ENCODE data around the gene MINK1.

Gene MINK1

DNA sequence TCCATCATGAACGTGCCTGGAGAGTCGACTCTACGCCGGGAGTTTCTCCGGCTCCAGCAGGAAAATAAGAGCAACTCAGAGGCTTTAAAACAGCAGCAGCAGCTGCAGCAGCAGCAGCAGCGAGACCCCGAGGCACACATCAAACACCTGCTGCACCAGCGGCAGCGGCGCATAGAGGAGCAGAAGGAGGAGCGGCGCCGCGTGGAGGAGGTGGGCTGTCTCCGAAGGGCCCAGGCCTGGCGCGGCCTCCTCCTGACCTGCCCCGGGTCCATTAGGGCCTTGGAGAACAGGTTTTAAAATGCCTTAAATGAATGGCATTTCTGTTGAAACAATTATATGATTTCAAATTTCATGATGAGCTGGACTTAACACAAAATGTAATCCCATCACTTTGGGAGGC is 54.4 kb downstream of the MINK1 start:
- H3K27ac Mint-ChIP-seq: peak overlapping the region; percentile 14
- H3K9me3 Mint-ChIP-seq: no peaks in the 10 kb centered on the region
- H3K4me3 Mint-ChIP-seq: no peak overlapping the region
- DNase-seq (no peak), ATAC-seq (replicated peaks) (no peak)
- H3K36me3 Mint-ChIP-seq: peaks cover 43 to 68% of the 10 kb centered on the region in 2 donors
- H3K4me1 Mint-ChIP-seq: peaks cover 0 to 5% of the 10 kb centered on the region in 2 donors
- no peaks in the 10 kb centered on the region for H3K27me3 Mint-ChIP-seq

DNA sequence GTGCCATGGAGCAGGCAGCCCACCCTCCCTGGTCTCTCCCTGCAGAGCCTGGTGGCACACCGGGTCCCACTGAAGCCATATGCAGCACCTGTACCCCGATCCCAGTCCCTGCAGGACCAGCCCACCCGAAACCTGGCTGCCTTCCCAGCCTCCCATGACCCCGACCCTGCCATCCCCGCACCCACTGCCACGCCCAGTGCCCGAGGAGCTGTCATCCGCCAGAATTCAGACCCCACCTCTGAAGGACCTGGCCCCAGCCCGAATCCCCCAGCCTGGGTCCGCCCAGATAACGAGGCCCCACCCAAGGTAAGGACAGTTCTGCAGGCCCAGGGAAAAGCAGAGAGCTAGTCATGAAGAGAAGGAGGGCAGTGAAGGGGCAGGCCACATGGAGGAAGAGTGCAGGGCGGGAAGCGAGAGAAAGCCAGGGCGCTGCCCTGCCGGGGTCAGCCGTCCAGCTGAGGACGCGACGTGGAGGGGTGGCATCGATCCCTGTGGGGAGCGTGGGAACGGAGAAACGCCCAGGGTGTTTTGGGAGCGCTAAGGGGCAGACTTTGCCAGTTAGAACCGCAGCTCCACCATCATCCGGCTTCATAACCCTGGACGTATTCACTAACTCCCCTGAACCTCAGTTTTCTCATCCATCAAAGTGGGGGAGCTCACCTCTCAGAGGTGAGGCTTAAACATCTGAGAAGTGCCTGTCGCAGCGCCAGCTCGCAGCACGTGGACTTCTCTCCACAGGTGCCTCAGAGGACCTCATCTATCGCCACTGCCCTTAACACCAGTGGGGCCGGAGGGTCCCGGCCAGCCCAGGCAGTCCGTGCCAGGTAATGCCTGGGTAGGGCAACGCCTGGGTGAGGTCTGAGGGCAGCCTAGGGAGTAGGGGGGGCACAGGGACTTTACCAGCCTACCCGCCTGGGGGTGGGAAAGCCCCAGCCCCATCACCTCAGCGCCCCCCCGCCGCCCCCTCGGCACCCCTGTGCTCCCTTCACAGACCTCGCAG is 58.6 kb downstream of the MINK1 start:
- H3K4me1 Mint-ChIP-seq: peaks cover 0 to 8% of the 10 kb centered on the region in 2 donors
- H3K27me3 Mint-ChIP-seq: no peaks in the 10 kb centered on the region
- H3K36me3 Mint-ChIP-seq: peaks cover 69 to 76% of the 10 kb centered on the region in 2 donors
- ATAC-seq (replicated peaks) (no peak), DNase-seq (no peak)
- H3K27ac Mint-ChIP-seq: peak overlapping the region; percentile 51
- no peak overlapping the region for H3K4me3 Mint-ChIP-seq
- no peaks in the 10 kb centered on the region for H3K9me3 Mint-ChIP-seq

DNA sequence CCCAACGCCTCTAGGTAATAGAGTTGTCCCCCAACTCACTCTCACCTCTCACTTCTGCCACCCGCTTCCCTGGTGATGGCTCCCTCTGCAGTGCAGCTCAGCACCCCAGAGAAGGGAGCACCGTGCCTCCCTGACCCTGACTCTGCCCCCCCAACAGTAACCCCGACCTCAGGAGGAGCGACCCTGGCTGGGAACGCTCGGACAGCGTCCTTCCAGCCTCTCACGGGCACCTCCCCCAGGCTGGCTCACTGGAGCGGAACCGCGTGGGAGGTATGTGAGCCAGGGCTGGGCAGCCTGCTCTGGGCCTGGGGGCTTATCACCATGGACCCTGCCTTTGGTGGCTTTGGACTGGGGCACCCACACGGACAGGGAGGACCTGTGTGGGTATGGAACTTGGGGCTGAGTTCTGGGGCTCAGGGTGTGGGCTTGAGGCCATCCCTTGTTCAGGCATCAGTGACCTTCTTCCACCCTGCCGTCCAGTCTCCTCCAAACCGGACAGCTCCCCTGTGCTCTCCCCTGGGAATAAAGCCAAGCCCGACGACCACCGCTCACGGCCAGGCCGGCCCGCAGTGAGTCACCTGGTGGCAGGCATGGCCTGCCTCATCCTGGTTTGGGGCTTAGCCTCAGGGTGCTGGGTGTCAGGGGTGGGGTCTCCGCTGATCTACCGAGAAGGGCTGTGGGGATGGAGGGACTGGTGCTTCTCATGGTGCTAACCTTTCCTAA is 59.5 kb downstream of the MINK1 start:
- ATAC-seq (replicated peaks): no peak
- H3K36me3 Mint-ChIP-seq: peaks cover 76% of the 10 kb centered on the region in 2 donors

DNA sequence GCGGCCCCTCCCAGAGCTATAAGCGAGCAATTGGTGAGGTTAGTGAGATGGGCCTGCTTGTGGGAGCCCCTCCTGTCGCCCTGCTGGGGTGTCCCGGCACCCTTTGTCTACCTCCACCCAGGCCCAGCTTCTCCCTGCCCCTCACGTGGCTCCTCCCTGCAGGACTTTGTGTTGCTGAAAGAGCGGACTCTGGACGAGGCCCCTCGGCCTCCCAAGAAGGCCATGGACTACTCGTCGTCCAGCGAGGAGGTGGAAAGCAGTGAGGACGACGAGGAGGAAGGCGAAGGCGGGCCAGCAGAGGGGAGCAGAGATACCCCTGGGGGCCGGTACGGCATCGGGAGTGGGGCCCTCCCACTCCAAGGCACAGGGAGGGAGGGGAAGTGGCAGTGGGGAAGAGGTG is 60.1 kb downstream of the MINK1 start:
- DNase-seq: no peak
- H3K4me3 Mint-ChIP-seq: no peak overlapping the region
- peaks cover 76 to 77% of the 10 kb centered on the region in 2 donors for H3K36me3 Mint-ChIP-seq
- H3K9me3 Mint-ChIP-seq: no peaks in the 10 kb centered on the region
- peaks cover under 1 to 5% of the 10 kb centered on the region in 2 donors for H3K27me3 Mint-ChIP-seq
- H3K27ac Mint-ChIP-seq: no peak overlapping the region
- no peak for ATAC-seq (replicated peaks)
- H3K4me1 Mint-ChIP-seq: peaks cover 3 to 8% of the 10 kb centered on the region in 2 donors

More for the DNA sequence above, 59.5 kb downstream of the MINK1 start:
- H3K27ac Mint-ChIP-seq: no peak overlapping the region
- H3K9me3 Mint-ChIP-seq: no peaks in the 10 kb centered on the region
- H3K4me1 Mint-ChIP-seq: peaks cover 0 to 8% of the 10 kb centered on the region in 2 donors
- DNase-seq: no peak
- H3K27me3 Mint-ChIP-seq: peaks cover 0 to 5% of the 10 kb centered on the region in 2 donors
- no peak overlapping the region for H3K4me3 Mint-ChIP-seq

DNA sequence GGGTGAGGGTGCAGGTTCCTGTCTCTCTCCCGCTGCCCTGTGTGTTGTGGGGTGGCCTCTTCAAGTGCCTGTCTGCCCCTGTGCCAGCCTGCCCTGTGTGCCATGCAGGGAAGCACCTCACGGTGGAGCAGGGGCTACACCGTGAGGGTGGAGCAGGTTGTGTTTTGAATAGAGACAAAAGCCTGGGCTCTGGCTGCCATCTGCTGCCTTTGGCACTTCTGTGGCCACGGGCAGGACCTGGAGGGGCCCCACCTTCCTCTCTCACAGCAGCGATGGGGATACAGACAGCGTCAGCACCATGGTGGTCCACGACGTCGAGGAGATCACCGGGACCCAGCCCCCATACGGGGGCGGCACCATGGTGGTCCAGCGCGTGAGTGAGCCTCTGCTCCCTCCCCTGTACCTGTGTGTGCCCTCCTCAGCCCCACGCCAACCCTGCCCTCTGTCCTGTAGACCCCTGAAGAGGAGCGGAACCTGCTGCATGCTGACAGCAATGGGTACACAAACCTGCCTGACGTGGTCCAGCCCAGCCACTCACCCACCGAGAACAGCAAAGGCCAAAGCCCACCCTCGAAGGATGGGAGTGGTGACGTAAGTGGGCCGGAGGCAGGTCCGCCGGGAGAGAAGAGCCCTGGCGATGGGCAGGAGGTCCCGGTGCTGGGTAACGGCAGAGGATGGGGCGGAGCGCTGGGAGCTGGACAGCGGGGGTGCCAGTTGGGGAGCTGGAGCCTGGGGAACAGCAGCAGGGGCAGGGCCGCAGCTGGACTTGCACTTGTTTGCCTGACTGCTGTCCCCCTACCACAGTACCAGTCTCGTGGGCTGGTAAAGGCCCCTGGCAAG is 60.8 kb downstream of the MINK1 start:
- no peaks in the 10 kb centered on the region for H3K9me3 Mint-ChIP-seq
- no peak for ATAC-seq (replicated peaks)
- no peak for DNase-seq
- peak overlapping the region; percentile 37 for H3K27ac Mint-ChIP-seq
- peaks cover 77 to 78% of the 10 kb centered on the region in 2 donors for H3K36me3 Mint-ChIP-seq
- no peak overlapping the region for H3K4me3 Mint-ChIP-seq
- peaks cover 9 to 12% of the 10 kb centered on the region in 2 donors for H3K4me1 Mint-ChIP-seq
- H3K27me3 Mint-ChIP-seq: peaks cover 4 to 5% of the 10 kb centered on the region in 2 donors

DNA sequence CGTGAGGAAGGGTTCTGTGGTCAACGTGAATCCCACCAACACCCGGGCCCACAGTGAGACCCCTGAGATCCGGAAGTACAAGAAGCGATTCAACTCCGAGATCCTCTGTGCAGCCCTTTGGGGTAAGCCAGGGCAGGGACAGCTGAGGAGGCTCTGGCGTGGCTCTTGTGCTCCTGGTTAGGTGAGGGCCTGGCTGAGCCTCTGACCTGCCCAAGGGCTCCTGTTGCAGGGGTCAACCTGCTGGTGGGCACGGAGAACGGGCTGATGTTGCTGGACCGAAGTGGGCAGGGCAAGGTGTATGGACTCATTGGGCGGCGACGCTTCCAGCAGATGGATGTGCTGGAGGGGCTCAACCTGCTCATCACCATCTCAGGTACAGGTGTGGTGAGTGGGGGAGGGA is 62.0 kb downstream of the MINK1 start:
- H3K27ac Mint-ChIP-seq: no peak overlapping the region
- H3K27me3 Mint-ChIP-seq: peaks cover 4 to 13% of the 10 kb centered on the region in 2 donors
- H3K9me3 Mint-ChIP-seq: no peaks in the 10 kb centered on the region
- peaks cover 71 to 77% of the 10 kb centered on the region in 2 donors for H3K36me3 Mint-ChIP-seq
- no peak overlapping the region for H3K4me3 Mint-ChIP-seq
- DNase-seq: no peak
- H3K4me1 Mint-ChIP-seq: peaks cover 18 to 19% of the 10 kb centered on the region in 2 donors
- ATAC-seq (replicated peaks): no peak

DNA sequence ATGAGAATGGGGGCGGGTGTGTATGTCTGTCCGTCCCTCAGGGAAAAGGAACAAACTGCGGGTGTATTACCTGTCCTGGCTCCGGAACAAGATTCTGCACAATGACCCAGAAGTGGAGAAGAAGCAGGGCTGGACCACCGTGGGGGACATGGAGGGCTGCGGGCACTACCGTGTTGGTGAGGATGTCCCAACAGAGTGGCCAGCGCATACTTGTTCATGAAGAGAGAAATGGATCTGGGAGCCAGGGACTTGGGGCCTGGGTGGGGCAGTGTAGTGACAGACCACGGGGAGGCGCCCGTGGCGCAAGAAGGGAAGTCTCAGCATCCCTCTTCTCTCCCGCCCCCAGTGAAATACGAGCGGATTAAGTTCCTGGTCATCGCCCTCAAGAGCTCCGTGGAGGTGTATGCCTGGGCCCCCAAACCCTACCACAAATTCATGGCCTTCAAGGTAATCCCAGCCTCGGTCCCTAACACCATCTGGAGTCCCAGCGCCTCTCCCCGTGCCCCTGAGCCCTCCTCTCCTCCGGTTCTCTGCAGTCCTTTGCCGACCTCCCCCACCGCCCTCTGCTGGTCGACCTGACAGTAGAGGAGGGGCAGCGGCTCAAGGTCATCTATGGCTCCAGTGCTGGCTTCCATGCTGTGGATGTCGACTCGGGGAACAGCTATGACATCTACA is 62.7 kb downstream of the MINK1 start:
- Mint-ChIP-seq H3K9me3 (peaks cover 0 to 1% of the 10 kb centered on the region in 2 donors), H3K4me1 (peaks cover 22 to 24% of the 10 kb centered on the region in 2 donors), H3K4me3 (no peak overlapping the region), H3K27me3 (peaks cover 4 to 16% of the 10 kb centered on the region in 2 donors), H3K36me3 (peaks cover 65 to 70% of the 10 kb centered on the region in 2 donors), H3K27ac (peak overlapping the region; percentile 14)
- ATAC-seq (replicated peaks) (no peak), DNase-seq (no peak)

DNA sequence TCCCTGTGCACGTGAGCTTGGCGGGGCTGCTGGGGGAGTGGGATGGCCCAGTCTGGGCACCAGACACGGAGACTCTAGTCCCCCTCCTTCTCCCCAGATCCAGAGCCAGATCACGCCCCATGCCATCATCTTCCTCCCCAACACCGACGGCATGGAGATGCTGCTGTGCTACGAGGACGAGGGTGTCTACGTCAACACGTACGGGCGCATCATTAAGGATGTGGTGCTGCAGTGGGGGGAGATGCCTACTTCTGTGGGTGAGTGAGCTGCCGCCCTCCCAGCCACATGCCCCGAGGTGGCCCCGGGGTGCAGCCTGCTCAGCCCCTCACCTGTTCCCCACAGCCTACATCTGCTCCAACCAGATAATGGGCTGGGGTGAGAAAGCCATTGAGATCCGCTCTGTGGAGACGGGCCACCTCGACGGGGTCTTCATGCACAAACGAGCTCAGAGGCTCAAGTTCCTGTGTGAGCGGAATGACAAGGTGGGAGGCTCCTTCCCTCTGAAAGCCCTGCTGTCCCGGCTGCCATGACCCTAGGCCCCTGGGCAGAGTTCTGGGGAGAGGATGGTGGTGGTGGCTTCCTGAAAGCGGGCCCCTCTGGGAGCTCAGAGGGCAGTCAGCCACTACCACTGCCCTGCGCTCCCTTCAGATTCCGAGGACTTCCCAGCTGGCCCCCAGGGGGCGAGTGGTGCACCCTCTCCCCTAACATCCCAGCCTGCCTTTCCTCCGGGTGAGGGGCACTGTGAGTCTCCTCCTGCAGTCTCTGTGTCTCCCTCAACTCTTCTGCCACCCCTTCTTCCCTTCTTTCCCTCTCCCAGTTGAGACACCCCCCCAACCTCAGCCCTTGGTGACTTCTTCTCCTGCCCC is 63.4 kb downstream of the MINK1 start:
- H3K4me1 Mint-ChIP-seq: peaks cover 25 to 28% of the 10 kb centered on the region in 2 donors
- peaks cover 4 to 18% of the 10 kb centered on the region in 2 donors for H3K27me3 Mint-ChIP-seq
- H3K27ac Mint-ChIP-seq: no peak overlapping the region
- no peak for ATAC-seq (replicated peaks)
- no peak overlapping the region for H3K4me3 Mint-ChIP-seq
- no peak for DNase-seq
- H3K9me3 Mint-ChIP-seq: peaks cover 0 to 1% of the 10 kb centered on the region in 2 donors
- peaks cover 59 to 63% of the 10 kb centered on the region in 2 donors for H3K36me3 Mint-ChIP-seq

DNA sequence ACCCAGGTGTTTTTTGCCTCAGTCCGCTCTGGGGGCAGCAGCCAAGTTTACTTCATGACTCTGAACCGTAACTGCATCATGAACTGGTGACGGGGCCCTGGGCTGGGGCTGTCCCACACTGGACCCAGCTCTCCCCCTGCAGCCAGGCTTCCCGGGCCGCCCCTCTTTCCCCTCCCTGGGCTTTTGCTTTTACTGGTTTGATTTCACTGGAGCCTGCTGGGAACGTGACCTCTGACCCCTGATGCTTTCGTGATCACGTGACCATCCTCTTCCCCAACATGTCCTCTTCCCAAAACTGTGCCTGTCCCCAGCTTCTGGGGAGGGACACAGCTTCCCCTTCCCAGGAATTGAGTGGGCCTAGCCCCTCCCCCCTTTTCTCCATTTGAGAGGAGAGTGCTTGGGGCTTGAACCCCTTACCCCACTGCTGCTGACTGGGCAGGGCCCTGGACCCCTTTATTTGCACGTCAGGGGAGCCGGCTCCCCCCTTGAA is 64.1 kb downstream of the MINK1 start:
- peaks cover 4 to 18% of the 10 kb centered on the region in 2 donors for H3K27me3 Mint-ChIP-seq
- H3K4me1 Mint-ChIP-seq: peaks cover 29 to 30% of the 10 kb centered on the region in 2 donors
- DNase-seq (no peak), ATAC-seq (replicated peaks) (no peak)
- H3K9me3 Mint-ChIP-seq: peaks cover 0 to 1% of the 10 kb centered on the region in 2 donors
- H3K27ac Mint-ChIP-seq: peak overlapping the region; percentile 51
- no peak overlapping the region for H3K4me3 Mint-ChIP-seq
- H3K36me3 Mint-ChIP-seq: peaks cover 54 to 58% of the 10 kb centered on the region in 2 donors

DNA sequence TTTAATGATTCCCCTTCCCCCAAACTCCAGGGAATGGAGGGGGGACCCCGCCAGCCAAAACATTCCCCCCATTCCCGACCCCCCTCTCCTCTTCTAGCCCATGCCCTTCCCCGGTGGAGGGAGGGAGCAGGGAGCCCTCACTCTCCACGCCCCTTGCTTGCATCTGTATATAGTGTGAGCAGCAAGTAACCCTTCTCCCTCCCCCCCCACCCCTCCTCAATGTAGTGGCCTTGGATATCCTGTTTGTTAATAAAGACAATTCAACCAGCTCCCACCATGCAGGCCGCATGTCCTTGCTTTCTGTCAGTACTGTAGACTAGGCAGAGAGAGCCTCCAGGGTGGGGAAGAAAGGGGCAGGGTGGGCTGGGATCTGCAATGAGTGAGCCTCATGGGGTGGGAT is 64.6 kb downstream of the MINK1 start:
- Mint-ChIP-seq H3K27ac (no peak overlapping the region), H3K4me1 (peaks cover 32 to 36% of the 10 kb centered on the region in 2 donors), H3K27me3 (peaks cover 4 to 18% of the 10 kb centered on the region in 2 donors), H3K4me3 (peak overlapping the region in 1 of 2 donors; percentile 74), H3K9me3 (peaks cover 0 to 1% of the 10 kb centered on the region in 2 donors), H3K36me3 (peaks cover 49 to 54% of the 10 kb centered on the region in 2 donors)
- ATAC-seq (replicated peaks) (no peak), DNase-seq (no peak)

DNA sequence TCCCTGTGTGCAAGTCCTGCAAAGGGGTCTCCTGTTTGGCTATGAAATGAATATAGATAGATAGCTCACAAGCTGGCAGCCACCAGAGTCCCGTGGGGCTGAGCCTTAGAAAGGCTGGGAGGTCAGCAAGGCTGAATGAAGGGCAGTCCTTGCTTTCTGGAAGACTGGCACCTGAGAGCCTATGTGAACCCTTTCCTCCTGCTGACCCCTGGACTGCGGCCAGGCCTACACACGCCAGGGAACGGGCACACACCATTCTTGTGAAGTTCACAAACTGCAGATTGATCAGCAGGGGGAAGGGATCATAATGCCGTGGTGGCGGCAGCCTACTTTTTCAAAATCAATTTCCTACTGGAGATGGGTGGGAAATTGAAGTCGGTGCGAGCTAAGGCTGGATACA is 65.2 kb downstream of the MINK1 start:
- peaks cover 0 to 1% of the 10 kb centered on the region in 2 donors for H3K9me3 Mint-ChIP-seq
- peaks cover 34 to 41% of the 10 kb centered on the region in 2 donors for H3K4me1 Mint-ChIP-seq
- DNase-seq (no peak), ATAC-seq (replicated peaks) (no peak)
- peak overlapping the region; percentile 37 for H3K27ac Mint-ChIP-seq
- peaks cover 44 to 49% of the 10 kb centered on the region in 2 donors for H3K36me3 Mint-ChIP-seq
- peaks cover 4 to 18% of the 10 kb centered on the region in 2 donors for H3K27me3 Mint-ChIP-seq
- H3K4me3 Mint-ChIP-seq: peak overlapping the region; percentile 61 to 74

DNA sequence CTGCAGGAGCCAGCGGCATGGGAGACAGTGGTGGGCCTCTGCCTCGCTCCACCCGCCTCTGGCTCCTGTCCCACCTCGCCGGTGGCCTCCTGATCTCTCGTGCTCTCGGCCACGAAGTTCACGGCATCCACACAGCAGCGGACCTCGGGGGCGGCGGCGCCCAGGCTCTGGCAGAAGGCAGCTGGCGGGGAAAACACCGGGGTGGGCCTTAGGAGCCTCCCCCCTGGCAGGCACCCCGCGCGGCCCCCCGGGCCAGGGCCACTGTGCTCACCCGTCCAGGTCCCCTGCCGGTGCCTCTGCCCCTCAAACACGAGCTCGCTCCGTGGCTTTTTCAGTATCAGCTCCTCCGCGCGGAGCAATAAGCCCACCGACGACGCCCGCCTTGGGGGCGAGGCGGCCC is 65.8 kb downstream of the MINK1 start:
- Mint-ChIP-seq H3K4me1 (peaks cover 38 to 47% of the 10 kb centered on the region in 2 donors), H3K27me3 (peaks cover 4 to 18% of the 10 kb centered on the region in 2 donors), H3K4me3 (peak overlapping the region; percentile 84 to 87), H3K27ac (no peak overlapping the region), H3K9me3 (peaks cover 0 to 1% of the 10 kb centered on the region in 2 donors), H3K36me3 (peaks cover 41 to 45% of the 10 kb centered on the region in 2 donors)
- DNase-seq (no peak), ATAC-seq (replicated peaks) (peak in 1 of 2 donors; percentile 4)

Data from stimulated activated naive B cell treated with anti-CD40 and anti-IgM and Interleukin-4, amounts not matched to agents 10 μg/mL and 1 μg/mL and 100 μg/mL, for 72 hours (primary cell).